HG03354 (cell line): ENCODE results near the gene CRACDL.

ENCODE experiments used
- ATAC-seq: cut with Tn5 transposase; IDR thresholded peaks from one replicate; pipeline ENCODE4 v1.9.1; 2021; ENCODE audit warnings: mild to moderate bottlenecking; ENCODE audit not compliant: unreplicated experiment, poor library complexity, severe bottlenecking

CRACDL gene

DNA sequence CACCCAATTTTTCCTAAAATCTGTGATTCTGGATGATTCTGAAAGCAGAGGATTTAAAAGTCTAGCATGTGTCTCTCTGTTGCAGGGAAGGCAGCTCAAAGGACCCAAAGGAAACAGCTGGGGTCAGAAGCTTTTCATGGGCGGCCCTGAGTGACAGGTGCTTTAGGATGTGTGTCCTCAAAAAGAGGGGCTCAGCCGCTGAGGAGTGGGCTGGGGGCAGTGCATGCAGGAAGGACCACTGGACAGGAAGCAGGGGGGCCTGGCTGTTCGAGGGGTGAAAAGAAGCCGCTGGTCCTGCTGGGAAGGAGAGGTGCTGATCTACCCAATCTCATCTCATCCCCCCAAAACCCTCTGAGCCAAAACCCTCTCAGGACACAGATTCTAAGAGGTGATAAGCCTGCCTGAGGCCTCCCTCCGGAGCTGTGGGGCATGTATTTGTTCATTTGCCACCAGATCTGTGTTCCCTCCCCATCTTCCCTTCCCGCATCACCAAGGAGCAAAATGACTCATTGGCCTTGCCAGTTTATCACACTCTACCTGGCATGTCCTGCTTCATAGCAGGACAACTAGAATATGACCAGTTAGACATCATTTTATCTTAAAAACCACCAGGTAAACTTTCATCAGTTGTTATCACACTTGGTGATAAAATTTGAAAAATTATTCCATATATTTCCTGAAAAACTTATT, 106.3 kb downstream of the CRACDL start:
- ATAC-seq = no peak

DNA sequence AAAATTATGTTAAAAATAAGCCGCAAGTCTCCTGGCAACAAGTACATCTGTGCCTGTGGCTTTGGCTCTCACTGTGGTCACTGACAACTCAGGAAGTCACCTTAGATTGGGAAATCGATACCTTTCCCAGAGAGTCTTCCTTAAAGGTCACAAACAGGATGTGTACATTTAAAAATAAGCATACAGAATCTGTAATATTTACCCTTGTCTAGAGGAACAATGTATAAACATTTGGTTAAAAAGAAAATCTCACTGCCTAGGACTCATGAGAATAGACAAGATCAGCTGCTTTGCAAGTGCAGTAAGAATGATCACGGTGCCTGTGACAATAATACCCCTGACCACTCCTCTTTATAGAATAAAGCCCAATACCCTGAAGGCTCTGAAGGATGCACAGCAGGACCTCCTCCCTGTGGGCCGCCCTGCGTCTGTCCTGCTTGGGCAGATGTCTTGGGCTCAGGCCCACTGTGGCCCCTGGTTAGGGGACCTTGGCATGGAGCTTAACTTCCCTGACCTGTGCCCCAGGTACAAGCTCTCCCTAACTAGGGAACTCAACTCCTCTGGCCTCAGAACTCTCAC, 107.1 kb downstream of the CRACDL start:
- ATAC-seq = no peak

DNA sequence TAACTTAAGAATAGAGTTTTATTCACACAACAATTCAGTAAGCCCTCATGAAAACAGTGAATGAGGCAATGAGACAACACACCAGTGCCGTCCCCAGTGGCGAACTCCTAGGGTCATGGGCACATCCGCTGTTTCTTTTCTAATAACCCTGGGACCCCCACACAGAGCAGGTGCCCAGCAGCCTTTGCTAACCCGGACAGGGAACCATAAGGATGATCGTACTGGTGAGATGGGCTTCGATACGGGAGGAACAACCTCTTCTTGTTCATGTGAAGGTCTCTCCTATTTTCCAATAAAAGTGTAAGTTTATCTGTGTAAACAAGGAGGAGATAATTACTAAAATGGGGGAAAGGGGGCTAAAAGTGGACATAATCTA, 107.7 kb downstream of the CRACDL start:
- no peak for ATAC-seq

DNA sequence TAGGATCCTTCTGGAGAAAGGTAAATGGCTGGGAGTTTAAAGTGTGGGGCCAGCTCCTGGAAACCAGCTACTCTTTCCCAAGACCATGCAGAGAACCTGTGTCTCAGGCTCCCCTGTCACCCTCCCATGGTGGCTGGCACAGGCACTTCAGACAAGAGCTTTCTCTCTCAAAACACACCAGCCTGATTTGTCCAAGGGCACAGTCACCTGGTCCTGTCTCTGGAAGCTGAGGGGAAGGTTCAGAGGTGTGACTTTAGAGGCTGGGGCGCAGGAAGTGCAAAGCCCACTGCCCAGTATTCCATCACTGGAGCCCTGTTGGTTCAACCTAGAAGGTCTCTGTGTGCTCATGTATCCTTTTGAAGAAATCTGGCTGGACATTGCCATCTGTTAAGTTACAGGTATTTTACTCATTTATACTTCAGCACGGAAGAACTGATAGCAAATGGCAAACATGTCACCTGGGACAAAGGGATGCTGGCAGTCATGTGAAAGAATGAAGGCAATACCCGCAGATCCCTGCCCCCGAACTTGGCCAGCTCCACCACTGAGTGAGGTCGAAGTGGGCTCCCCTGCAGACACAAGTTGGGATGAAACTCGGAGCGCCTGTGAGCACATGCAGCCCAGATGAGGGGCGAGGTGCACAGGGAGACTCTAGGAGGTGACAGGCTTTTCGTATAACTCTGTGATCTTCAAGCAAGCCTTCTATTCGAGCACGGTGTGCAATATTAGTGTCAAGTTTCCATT, 108.2 kb downstream of the CRACDL start:
- no peak for ATAC-seq

DNA sequence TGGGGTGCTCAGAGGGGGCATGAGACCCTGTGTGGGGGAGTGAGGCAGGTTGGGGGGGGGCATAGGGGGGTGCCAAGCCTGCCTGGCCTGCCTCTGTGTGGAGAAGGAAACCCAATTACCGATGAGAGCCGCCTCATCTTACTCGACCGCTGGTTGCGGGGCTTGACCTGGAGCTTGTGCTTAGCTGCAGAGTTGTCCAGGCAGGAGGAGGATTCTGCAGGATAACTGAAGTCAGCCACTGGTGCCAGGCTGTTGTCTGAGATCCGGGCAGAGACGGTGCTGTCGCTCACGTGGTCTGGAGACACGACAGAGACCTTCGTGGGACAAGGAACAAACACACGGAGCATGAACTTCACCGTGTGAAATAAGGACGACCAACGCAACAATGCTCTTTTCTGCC, 109.2 kb downstream of the CRACDL start:
- no peak for ATAC-seq

DNA sequence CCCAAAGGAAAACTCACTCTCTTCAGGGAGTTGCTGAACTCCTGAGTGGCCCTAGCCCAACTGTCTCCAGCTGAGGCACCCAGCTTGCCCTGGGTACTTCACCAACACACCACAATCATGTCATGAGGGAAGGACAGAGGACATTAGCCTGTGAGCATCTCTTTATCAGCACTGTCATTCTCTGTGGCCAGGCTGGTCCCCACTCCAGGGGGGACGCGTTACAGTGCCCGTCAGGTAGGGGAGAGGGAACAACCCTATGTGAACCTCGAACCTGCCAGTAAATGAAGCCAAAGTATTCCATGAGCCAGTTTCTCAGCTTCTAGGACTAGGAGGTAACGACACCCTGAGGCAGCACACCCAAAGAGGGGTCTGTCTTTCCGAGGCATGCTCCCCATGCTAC, 110.2 kb downstream of the CRACDL start:
- no peak for ATAC-seq

DNA sequence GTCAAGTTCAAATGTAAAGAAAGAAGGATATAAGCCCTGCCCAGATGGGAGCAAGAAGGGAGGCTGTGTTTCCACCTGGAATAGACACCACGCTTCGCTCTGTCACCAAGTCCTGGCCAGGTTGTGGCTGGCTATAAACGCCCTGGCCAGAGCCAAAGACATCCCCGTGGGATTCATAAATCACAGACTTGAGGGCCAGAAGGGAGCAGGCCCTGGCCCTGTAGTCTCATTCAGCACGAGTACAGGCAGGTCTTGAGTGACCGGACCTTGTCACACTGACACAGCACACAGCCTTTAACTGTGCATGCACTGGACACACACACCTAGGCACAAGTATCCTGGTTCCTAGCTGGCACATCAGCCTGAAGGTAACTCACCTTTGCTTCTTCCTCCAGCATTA, 110.6 kb downstream of the CRACDL start:
- no peak for ATAC-seq

DNA sequence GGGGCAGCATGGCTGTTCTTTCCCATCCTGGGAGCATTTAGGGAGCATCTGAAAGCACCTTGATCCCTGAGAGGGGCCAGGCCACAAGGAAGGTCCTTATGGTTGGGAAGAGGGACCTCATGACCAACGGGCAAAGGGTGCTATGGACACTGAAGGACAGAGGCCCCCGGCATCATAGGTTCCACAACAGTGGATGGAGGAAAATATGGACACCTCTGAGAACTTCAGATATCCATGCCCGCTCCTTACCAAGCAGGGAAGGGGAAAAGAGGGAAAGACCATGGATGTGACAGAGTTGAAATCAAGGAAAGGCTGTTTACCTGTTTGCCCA, 111.0 kb downstream of the CRACDL start:
- no peak for ATAC-seq

DNA sequence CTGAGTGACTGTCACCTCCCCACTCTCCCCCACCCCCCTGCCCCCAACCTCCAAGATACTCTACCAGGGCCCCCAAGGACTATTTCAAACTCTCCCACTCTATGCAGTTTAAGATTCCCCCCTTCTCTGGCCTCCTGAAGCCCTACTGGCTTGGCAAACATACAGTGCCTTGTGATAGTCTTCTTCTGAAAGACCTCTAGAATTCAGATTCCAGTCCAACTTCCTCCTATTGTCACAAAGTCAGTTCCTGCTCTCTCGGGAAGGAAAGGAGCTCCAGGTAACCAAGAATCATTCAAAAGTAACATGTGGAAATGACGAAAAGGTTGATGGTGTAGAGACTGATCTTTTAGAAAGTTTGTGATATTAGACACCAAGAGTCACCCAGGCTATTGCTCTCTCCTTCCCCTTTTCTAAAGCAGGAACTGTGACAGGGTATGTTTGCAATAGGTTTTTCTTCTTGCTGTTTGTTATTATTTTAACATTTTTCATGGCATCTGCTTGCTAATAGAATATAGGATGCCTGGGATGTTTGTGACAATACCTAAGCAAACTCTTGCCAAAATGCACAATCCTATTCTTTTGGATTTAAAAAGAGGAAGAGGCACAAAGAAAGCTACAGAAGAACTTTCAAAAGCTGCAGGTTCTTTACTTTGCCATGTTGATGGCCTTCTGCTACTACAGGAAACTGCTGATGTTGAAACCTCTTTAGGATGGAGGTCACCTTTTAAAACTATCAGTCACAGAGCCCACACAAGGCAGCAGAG, 111.6 kb downstream of the CRACDL start:
- ATAC-seq = no peak

DNA sequence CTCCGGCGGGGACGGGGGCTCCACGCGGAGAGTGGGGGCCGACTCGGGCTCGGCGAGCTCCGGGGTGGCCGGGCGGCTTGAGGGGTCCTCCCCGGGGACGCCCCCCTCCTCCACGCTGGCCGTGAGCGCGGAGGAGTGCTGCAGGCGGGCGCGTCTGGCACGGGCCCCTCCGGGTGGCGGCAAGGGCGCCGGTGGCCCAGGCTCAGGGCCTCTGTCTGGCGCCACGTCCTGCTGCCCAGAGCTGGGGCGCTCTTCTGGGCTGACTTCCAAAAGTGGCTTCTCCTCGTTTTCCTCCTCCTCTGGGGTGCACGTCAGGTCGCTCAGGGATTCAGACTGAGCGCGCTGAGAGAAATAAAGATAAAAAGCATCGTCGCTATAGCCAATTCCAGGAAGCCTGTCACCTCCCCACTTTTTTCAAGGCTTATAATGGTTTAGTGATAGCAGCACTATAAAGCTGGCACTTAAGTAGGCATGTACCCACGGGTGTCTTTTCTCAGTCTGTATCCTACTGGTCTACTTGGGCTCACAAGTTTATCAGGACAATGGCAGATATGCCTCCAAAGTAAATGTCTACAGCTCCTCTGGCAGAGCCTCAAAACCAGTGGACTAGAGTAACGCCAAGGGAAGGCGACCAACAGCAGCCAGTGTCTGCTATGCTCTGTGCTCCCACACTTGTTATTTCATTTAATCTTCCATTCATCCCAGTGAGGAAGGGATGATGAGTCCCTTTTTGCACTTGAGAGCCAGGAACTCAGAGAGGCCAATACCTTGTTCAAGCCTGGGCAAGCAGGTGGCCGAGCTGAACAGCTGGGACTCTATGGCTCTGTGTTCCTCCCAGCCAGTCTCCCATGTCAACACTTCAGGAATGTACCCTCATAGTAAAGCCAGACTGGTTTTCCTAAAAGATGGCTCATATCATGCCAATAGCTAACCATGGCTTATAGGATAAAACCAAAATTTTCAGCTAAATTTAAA, 112.5 kb downstream of the CRACDL start:
- ATAC-seq = no peak

DNA sequence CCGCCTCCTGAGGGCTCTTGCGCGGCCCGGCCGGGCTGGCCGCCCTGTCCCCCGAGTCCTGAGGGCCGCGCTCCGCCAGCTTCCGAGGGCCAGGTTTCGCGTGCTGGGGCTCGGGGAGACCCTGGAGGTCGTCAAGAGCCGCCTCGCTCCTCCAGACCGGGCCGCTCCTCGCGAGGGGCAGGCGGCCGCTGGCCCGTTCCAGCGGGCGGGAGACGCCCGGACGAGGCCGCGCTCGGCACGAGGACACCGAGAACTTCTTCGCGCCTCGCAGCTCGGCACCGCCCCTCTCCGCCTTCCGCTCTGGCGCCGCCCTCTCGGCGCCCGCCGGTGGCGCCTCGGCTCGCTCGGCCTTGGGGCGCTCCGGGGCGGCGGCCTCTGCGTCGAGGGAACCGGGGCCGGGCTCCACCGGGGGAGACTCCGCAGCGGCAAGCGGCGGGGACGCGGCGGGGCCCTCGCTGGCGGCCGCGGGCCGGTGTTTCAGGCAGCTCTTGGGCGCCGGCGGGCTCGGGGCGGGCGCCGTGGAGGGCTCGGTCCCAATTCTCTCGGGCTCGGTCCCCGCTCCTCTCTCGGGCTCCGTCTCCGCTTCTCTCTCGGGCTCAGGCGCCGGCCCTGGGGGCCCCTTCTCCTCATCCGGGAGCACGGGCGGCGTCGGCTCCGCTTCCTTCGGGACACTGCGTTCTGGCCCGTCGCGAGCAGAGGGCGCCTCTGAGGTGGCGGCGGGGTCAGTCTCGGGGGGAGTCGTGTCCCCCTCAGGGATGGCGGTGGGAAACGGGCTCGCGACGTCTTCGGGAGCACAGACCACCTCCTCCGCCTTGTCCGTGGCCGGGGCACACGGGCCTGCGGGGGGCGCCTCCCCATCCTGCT, 113.5 kb downstream of the CRACDL start:
- ATAC-seq = no peak

DNA sequence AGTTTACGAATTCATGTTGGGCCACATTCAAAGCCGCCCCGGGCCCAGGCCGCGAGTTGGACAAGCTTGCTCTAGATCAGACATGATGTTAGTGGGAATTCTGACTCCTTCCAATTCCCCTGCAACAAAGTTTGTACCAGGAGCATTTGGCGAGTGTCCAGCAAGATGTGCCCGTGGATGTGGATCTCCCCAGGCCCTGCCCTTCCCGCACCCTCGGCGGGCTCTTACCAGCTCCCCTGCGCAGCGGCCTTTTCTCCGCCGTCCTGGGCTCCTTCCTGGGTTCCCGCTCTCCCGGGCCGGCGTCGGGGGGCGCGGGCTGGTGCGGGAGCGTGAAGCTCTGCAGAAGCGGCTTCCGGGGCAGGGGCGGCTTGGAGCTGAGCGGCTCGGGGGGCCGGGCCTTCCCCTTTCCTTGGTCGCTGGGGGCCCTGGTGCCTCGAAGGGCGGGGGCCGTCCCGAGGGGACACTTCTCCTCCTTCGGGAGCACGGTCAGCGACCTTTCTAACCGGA, 114.3 kb downstream of the CRACDL start:
- ATAC-seq = no peak

DNA sequence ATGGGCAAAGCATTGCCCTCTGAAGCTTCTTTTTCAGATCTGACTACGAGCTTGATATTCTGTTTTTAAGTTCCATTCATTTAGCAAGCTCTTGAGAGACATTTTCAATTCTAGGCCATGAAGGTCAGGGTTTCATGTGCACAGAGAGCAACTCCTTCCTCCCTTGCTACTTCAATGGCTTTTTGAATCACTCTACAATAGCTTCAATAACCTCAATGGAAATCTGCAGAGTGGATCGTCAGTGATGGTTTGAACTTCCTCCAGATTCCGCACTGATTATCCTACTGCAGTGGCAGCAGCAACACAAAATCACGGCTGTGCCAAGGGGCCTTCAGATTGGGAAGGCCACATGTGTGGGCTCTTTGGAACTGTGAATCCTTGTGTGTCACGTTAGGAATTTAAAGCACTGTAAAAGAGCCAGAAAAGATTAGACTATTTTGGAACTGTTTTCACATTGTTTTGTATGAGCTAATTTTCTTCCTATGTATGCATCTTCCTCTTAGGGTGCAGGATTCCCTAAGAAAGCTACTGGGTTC, 116.7 kb downstream of the CRACDL start:
- ATAC-seq = no peak

DNA sequence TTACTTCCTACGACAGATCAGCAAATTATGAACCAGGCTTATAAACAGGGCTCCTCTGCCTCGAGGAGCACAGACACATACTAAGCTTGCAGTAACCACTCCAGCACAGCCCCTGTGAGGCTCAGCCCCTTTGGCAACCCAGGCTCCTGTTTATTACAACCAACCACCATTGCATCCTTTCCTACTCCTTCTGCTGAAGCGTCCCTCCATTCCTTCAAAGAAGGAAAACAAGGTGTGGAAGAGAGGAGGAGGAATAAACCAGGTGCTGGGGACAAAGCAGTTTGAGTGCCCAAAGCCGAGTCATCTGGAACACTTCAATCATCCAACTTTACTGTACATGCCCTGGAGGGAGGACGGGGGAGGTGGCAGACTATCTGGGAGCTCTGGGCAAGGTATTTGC, 117.9 kb downstream of the CRACDL start:
- no peak for ATAC-seq

DNA sequence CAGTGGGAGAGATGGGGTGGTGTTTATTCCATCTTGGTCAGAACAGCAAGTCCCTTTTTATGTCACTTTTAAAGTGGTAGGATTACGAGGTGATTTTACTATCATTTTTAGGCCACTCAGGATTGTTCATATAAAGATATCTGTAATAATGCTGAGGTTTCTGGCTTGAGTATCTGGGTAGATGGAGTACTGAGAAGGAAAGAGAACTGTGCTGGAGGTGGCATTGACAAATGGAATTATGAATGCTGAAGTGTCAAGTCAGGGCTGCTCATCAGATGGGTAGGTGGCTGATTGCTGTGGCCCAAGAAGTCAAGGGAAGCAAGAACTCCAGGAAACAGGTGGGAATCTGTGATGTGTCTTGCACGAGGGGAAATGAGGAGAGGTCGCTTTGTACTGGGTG, 119.7 kb downstream of the CRACDL start:
- no peak for ATAC-seq

DNA sequence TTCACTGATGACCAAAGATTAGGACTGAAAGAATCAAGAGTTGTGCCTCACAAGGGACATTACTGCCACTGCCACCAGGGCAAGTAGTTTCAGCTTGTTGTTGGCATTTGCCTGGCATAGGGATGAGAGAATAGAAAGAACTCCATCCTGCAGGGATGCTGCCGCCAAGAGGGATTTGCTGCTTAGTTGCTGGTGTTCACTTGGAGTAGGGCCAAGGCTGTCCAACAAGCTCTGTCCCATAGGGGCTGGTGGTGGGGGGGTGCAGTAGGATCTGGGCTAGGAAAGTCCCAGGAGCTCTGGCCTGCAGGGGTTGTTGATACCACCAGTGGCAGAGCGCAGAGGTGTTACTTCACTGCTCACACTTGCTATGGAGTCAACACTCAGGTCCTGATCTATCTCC, 120.2 kb downstream of the CRACDL start:
- ATAC-seq = no peak

DNA sequence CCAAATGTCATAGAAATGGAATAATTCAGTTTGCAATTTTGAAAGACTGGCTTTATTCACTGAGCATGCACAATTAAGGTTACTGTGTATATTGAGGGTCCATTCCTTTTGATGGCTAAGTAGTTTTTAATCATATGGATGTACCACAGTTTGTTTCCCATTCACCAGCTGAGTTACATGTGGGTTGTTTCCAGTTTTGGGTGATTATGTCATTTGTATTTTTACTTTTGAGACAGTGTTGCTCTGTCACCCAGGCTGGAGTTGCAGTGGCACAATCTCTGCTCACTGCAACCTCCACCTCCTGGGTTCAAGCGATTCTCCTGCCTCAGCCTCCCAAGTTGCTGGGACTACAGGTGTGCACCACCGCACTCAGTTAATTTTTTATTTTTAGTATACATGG, 124.3 kb downstream of the CRACDL start:
- no peak for ATAC-seq

DNA sequence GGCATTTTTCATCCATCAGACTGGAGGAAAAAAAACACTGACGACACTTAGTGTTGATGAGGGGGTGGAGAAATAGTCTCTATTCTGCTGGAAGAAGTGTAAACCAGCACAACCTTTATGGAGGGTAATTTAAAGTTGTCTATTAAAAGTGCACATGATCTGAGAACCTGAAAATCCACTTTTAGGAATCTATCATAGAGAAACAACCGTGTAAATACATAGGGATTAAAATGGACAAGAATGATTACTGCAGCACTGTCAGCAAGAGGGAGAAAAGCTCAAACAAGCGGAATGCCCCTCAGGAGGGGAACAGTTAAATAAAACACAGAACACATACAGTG, 125.5 kb downstream of the CRACDL start:
- ATAC-seq = no peak
